HepG2 (cell line): ENCODE data around the gene CNTD1. TPM values are rescaled to one million over a fixed set of nuclear protein-coding genes. Genes with fewer than 3 reads are reported as not detected.
A peak's percentile ranks its signal among the peaks of the same experiment; 100 is the strongest.

Experiments used
- ARNT2 ChIP-seq: sonication (generic); formaldehyde crosslinking; IDR thresholded peaks from 2 replicates; pipeline ENCODE4 v1.8.0; 2022; ENCODE audit warnings: mild to moderate bottlenecking, low read depth, missing genetic modification reagents, moderate library complexity
- BORCS8-MEF2B ChIP-seq: sonication (generic); formaldehyde crosslinking; IDR thresholded peaks from 2 replicates; pipeline ENCODE4 v1.8.0; 2022; ENCODE audit warnings: mild to moderate bottlenecking, missing genetic modification reagents
- BRD4 ChIP-seq: sonication (generic); formaldehyde crosslinking; IDR thresholded peaks from 2 replicates; pipeline ENCODE4 v1.4.0; 2020; ENCODE audit warnings: missing genetic modification reagents
- HES4 ChIP-seq: sonication (generic); formaldehyde crosslinking; IDR thresholded peaks from 2 replicates; pipeline ENCODE4 v1.9.0; 2021; ENCODE audit warnings: mild to moderate bottlenecking, missing genetic modification reagents, borderline replicate concordance
- SCMH1 ChIP-seq: sonication (generic); formaldehyde crosslinking; IDR thresholded peaks from 2 replicates; pipeline ENCODE4 v1.9.0; 2021; ENCODE audit warnings: missing genetic modification reagents, mild to moderate bottlenecking, borderline replicate concordance
- ZNF224 ChIP-seq: sonication (generic); formaldehyde crosslinking; IDR thresholded peaks from 2 replicates; pipeline ENCODE4 v1.5.0; 2020; ENCODE audit warnings: mild to moderate bottlenecking, missing genetic modification reagents
- ZNF562 ChIP-seq: sonication (generic); formaldehyde crosslinking; IDR thresholded peaks from 2 replicates; pipeline ENCODE4 v1.8.0; 2022; ENCODE audit warnings: missing genetic modification reagents, borderline replicate concordance
- ZNF572 ChIP-seq: sonication (generic); formaldehyde crosslinking; IDR thresholded peaks from 2 replicates; pipeline ENCODE4 v1.5.1; 2020; ENCODE audit warnings: mild to moderate bottlenecking, missing genetic modification reagents
- ZNF713 ChIP-seq: sonication (generic); formaldehyde crosslinking; IDR thresholded peaks from 2 replicates; pipeline ENCODE4 v1.4.0; 2020; ENCODE audit warnings: mild to moderate bottlenecking, missing genetic modification reagents
- polyA plus RNA-seq, 8 experiments: library from polyadenylated mRNA; depleted of rRNA in 3 of 8; stranded (reverse) in 7 of 8; unstranded in 1 of 8; fragments of >200 nt; fragmentation: Illumina TruSeq in 4 of 8; extraction: Trizol in 4 of 8; gene quantifications; 2 replicates each; pipeline versions ENCODE4 v1.2.1 to v1.2.3, GENCODE V29; 2011 to 2016; ENCODE audit warnings: low read depth in 4 of 8, missing spikeins in 1 of 8, mixed read lengths in 1 of 8; ENCODE audit not compliant: insufficient read depth in 1 of 8
- total RNA-seq, 5 experiments: library from RNA; depleted of rRNA; stranded (reverse); fragments of >200 nt; fragmentation: Illumina TruSeq; extraction: Trizol; gene quantifications; 2 replicates each; pipeline ENCODE4 v1.2.3, GENCODE V29; 2016; ENCODE audit warnings: low read depth in 1 of 5
- TF ChIP-seq, protein P1 (sequence below): sonication (generic); formaldehyde crosslinking; IDR thresholded peaks from 2 replicates; pipeline ENCODE4 v1.4.0; 2020; ENCODE audit warnings: missing genetic modification reagents
- TF ChIP-seq, protein P2 (sequence below): sonication (generic); formaldehyde crosslinking; IDR thresholded peaks from 2 replicates; pipeline ENCODE4 v1.8.0; 2023; ENCODE audit warnings: mild to moderate bottlenecking, missing genetic modification reagents
- TF ChIP-seq, protein P3 (sequence below): sonication (generic); formaldehyde crosslinking; IDR thresholded peaks from 2 replicates; pipeline ENCODE4 v1.4.0; 2020; ENCODE audit warnings: missing genetic modification reagents
- TF ChIP-seq, protein P4 (sequence below): sonication (generic); formaldehyde crosslinking; IDR thresholded peaks from 2 replicates; pipeline ENCODE4 v1.4.0; 2020; ENCODE audit warnings: missing genetic modification reagents, borderline replicate concordance
- TF ChIP-seq, protein P5 (sequence below): sonication (generic); formaldehyde crosslinking; IDR thresholded peaks from 2 replicates; pipeline ENCODE4 v1.4.0; 2020; ENCODE audit warnings: missing genetic modification reagents

Gene CNTD1
- total and polyA plus RNA-seq, 2 of the 13 experiments (the other 11 are each of a cell fraction or from before 2014, with no cell fraction given), result 0.11 to 0.15 TPM

DNA sequence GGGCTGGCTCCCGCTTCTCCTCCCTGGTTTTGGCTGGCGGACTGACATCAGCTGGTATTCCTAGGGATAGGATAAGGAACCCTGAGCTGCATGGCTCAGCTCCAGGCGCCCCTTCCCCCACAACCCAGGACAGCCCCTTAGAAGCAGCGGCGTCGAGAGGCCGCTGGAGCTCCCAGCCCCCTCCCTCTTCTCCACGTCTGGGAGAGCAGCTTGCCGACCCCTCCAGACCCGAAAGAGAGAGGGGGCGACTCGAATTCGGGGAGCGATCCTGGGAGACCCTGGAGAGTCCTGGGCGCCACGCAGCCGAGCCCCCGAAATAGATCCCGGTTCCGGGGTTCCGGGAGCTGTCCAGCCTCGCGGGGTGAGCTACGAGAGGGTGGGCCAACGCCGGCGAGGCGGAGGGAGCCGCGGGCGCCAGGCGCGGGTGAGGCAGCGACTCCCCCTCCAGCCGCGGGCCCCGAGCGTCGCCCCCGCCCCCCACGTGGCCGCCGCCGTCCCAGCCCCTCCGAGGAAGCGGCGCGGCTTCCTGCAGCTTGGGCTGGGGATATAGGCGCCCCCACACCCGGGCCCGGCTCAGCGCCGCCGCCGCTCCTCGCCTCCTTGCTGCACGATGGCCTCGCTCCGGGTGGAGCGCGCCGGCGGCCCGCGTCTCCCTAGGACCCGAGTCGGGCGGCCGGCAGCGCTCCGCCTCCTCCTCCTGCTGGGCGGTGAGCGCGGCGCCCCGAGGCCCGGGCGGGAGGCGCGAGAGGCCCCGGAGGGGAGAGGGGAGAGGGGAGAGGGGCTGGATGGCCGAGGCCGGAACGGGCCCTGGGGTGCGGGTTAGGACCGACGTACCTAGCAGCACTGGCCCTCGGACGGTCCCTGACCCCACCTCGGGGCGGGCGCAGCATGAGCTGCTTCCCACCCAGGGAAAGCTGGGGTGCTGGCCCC lies 37.7 kb upstream of the CNTD1 start, which contains the start of gene RAMP2 (continued):
- TF ChIP-seq, protein P1, sequence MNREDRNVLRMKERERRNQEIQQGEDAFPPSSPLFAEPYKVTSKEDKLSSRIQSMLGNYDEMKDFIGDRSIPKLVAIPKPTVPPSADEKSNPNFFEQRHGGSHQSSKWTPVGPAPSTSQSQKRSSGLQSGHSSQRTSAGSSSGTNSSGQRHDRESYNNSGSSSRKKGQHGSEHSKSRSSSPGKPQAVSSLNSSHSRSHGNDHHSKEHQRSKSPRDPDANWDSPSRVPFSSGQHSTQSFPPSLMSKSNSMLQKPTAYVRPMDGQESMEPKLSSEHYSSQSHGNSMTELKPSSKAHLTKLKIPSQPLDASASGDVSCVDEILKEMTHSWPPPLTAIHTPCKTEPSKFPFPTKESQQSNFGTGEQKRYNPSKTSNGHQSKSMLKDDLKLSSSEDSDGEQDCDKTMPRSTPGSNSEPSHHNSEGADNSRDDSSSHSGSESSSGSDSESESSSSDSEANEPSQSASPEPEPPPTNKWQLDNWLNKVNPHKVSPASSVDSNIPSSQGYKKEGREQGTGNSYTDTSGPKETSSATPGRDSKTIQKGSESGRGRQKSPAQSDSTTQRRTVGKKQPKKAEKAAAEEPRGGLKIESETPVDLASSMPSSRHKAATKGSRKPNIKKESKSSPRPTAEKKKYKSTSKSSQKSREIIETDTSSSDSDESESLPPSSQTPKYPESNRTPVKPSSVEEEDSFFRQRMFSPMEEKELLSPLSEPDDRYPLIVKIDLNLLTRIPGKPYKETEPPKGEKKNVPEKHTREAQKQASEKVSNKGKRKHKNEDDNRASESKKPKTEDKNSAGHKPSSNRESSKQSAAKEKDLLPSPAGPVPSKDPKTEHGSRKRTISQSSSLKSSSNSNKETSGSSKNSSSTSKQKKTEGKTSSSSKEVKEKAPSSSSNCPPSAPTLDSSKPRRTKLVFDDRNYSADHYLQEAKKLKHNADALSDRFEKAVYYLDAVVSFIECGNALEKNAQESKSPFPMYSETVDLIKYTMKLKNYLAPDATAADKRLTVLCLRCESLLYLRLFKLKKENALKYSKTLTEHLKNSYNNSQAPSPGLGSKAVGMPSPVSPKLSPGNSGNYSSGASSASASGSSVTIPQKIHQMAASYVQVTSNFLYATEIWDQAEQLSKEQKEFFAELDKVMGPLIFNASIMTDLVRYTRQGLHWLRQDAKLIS, result no peak
- TF ChIP-seq BORCS8-MEF2B (CRISPR knock-in tag), result peak; percentile 57
- TF ChIP-seq, protein P2, sequence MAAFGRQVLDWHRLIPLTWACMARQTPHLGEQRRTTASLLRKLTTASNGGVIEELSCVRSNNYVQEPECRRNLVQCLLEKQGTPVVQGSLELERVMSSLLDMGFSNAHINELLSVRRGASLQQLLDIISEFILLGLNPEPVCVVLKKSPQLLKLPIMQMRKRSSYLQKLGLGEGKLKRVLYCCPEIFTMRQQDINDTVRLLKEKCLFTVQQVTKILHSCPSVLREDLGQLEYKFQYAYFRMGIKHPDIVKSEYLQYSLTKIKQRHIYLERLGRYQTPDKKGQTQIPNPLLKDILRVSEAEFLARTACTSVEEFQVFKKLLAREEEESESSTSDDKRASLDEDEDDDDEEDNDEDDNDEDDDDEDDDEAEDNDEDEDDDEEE (CRISPR knock-in tag), result peak; percentile 53; the same call in 1 of the 2 replicates
- TF ChIP-seq ARNT2 (CRISPR knock-in tag), result peak; percentile 49; the same call in 1 of the 2 replicates
- TF ChIP-seq ZNF224 (CRISPR knock-in tag), result no peak
- TF ChIP-seq HES4 (CRISPR knock-in tag), result peak; percentile 90
- TF ChIP-seq ZNF562 (CRISPR knock-in tag), result no peak
- TF ChIP-seq, protein P3, sequence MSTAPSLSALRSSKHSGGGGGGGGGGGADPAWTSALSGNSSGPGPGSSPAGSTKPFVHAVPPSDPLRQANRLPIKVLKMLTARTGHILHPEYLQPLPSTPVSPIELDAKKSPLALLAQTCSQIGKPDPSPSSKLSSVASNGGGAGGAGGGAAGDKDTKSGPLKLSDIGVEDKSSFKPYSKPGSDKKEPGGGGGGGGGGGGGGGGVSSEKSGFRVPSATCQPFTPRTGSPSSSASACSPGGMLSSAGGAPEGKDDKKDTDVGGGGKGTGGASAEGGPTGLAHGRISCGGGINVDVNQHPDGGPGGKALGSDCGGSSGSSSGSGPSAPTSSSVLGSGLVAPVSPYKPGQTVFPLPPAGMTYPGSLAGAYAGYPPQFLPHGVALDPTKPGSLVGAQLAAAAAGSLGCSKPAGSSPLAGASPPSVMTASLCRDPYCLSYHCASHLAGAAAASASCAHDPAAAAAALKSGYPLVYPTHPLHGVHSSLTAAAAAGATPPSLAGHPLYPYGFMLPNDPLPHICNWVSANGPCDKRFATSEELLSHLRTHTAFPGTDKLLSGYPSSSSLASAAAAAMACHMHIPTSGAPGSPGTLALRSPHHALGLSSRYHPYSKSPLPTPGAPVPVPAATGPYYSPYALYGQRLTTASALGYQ (CRISPR knock-in tag), result no peak
- TF ChIP-seq ZNF572 (CRISPR knock-in tag), result no peak
- TF ChIP-seq, protein P4, sequence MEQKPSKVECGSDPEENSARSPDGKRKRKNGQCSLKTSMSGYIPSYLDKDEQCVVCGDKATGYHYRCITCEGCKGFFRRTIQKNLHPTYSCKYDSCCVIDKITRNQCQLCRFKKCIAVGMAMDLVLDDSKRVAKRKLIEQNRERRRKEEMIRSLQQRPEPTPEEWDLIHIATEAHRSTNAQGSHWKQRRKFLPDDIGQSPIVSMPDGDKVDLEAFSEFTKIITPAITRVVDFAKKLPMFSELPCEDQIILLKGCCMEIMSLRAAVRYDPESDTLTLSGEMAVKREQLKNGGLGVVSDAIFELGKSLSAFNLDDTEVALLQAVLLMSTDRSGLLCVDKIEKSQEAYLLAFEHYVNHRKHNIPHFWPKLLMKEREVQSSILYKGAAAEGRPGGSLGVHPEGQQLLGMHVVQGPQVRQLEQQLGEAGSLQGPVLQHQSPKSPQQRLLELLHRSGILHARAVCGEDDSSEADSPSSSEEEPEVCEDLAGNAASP (CRISPR knock-in tag), result no peak
- no peak for TF ChIP-seq ZNF713
- TF ChIP-seq BRD4 (CRISPR knock-in tag), result 0 out of 2 replicates have a peak, but pooled peaks have one; percentile 27
- TF ChIP-seq, protein P5, sequence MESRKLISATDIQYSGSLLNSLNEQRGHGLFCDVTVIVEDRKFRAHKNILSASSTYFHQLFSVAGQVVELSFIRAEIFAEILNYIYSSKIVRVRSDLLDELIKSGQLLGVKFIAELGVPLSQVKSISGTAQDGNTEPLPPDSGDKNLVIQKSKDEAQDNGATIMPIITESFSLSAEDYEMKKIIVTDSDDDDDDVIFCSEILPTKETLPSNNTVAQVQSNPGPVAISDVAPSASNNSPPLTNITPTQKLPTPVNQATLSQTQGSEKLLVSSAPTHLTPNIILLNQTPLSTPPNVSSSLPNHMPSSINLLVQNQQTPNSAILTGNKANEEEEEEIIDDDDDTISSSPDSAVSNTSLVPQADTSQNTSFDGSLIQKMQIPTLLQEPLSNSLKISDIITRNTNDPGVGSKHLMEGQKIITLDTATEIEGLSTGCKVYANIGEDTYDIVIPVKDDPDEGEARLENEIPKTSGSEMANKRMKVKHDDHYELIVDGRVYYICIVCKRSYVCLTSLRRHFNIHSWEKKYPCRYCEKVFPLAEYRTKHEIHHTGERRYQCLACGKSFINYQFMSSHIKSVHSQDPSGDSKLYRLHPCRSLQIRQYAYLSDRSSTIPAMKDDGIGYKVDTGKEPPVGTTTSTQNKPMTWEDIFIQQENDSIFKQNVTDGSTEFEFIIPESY, result no peak
- no peak for TF ChIP-seq SCMH1 (CRISPR knock-in tag)
